LHCN-M2 (cell line): ENCODE measurements around the gene AVPI1. TPM values are rescaled to one million over a fixed set of nuclear protein-coding genes. Genes with fewer than 3 reads are reported as not detected.
A peak's percentile ranks its signal among the peaks of the same experiment; 100 is the strongest.
"Not testable (repeated sequence)": the region's sequence is repeated elsewhere in the genome, so short reads cannot be mapped to it uniquely, and the experiment has no call there.

ENCODE experiments used
- DNase-seq: peaks from one replicate; pipeline ENCODE4 v3.0.0-alpha.2; 2012; ENCODE audit warnings: low read depth
- total RNA-seq: library from RNA; depleted of rRNA; stranded (reverse); fragments of >200 nt; gene quantifications from 2 replicates; pipeline ENCODE4 v1.2.3, GENCODE V29; 2014

AVPI1 gene
- total RNA-seq, 1 experiment from 2014 or later: 24.4 TPM

DNA sequence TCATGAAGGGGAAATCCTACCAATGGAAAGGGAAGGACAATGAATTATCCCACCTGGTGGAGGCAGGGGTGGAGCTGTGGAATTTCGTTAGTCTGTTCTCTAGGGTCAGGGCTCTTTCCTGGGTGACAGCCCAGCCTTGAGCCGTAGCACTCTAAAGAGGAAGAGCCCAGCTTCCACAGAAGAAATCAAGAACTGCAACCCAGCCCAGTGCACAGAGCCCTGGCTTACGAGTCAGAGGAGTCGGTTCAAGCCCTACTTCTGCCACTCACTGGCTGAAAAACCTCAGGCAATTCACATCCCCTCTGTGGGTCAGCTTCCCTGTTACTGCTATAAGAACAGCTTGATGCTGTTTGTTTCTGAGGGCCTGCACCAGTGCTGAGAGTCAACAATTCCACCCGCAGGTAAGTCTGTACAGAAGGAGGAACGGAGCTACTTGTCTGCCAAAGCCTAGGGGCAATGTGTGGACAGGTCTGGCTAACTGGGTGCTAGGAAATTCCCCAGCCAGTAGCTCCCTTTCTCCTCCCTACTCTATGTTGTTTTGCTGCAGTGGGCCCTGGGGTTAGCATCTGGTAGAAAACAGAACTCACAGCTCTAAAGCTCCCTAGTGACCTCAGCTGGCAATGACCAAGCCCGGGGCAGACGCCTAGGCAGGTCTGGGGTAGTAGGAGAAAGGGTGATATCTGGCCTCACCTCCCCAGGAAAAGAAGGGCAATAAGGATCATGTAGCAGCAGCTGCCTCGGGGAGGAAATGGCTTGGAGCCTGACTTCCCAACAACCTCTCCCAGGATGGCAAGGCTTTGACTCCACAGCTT, 3.3 kb downstream of the AVPI1 start:
- peak; percentile 74 for DNase-seq

- no peak for DNase-seq
These were observed 5.0 kb downstream of the AVPI1 start for GRCh38 chr10:97682042-97682441.

DNA sequence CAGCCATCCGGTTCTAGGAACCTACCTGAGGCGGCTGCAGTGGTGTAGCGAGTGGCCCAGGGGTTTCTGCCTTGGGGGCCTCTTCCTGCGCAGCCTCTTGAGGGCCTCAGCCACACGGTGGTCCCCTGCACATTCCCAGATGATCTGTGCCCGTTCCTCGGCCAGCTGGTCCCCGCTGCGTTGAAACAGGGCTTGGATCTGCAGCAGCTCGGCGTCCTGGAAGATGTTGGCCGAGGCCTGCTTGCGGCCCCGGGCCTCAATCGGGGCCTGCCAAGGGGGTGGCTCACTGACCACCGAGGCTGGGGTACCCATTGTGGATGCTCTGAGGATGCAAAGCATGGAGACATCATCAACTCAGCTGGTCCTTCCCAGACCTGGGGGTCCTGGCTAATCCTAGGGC, 7.4 kb downstream of the AVPI1 start:
- no peak for DNase-seq

GRCh38 chr10:97676770-97677581, 10.1 kb downstream of the AVPI1 start:
- DNase-seq: peak; percentile 43

- DNase-seq: no peak
These were observed 11.8 kb downstream of the AVPI1 start for GRCh38 chr10:97675222-97675621.

DNA sequence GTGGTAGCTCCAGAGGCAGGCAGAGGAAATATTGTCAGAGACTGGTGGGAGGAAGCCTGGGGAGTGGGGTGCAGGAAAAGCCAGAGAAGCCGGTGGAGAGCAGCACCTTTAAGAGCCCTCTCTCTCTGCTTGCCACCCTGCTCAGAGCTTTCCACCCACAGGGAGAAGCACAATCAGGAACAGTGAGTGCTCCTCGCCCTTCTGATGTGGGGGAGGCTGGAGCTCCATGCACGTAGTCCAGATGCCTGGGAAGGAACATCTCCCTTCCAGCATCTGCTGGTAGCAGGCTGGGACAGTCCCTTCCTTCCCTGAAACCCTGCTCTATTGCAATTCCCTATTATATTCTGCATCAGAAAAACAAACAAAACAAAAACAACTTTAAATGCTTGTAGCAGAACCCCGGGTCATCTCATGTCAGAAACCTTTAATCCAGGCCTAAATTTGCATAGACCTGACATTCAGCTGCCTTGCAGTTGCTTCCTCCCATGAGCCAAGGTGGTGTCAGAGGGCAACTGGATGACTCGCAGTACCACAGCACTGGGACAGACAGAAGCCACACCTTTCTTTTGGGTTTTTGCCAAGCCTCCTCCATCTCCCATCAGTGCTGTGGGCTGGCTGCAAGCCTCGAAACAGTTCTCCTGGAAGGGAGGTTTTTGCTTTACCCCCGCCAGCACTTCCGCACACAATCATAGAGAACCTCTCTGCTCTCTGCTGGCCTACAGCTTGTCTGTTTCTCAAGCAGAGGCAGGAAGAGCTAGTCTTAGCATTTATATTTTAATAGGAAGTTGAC, 13.1 kb downstream of the AVPI1 start:
- peak; percentile 81 for DNase-seq

DNA sequence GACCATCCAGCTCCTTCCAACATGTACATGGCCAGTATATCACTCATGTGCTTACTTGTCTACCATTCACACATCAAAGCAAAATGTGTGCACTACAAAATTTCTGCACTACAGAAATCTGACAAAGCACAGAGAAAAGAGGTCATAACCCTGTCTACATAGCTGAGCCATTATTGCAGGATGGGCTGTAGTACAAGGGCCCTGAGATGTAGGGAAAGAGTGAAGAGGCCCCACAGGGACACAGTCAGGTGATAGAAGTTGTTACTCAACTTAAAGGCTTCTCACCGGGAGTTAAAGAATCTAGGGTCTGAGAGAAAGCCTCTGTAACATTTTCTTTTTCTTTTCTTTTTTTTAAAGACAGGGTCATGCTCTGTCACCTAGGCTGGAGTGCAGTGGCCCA, 17.5 kb downstream of the AVPI1 start:
- no peak for DNase-seq

- DNase-seq: no peak
These were observed 19.6 kb downstream of the AVPI1 start for GRCh38 chr10:97667463-97667862.

GRCh38 chr10:97666992-97667391, 20.0 kb downstream of the AVPI1 start:
- DNase-seq: no peak

DNA sequence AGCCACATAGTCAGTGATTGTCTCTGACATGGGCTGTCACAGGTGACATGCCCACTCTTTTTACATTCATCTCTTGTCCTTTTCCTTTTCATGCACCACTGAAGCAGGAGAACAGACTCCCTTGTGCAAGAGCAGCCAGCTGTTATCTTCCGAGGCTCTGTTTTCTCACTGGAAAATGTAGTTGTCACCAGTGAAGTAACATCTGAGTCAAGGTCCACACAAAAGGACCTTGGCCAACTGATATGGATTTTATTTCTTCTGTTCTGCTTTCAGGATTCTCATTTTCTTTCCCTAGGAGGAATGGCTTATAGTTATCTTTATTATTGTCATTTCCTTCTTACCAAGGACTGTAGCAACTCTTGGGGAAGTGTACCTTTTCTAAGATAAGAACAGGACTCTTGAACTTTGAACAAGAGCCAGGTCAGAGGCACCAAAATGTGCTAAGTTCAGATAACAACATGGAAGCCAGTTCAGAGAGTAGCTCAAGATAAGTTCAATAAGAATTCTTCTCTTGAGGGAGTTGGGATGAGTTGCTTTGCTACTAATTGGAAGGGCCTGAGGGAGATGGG, 22.7 kb downstream of the AVPI1 start:
- no peak for DNase-seq

- peak; percentile 36 for DNase-seq
These were observed 27.5 kb downstream of the AVPI1 start for GRCh38 chr10:97659589-97659988.

- DNase-seq: no peak
These were observed 30.3 kb downstream of the AVPI1 start for GRCh38 chr10:97656777-97657176.

DNA sequence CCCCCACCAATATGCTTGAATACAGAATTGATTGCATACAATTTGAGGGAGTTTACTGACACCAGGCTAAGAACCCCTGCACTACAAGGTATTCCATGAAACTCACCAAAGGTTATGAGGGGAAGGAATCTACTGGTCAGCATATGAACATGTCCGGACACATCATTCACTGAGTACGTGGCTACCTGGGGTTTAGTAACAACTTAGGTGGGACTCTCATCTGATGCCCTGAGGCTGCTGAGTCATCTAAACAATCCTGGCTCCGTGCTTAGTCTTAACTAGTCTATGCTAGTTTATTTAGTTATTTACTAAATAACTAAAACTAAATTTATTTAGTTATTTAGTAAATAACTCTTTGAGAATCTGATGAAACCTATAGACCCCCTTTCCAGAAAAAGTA, 35.3 kb downstream of the AVPI1 start:
- DNase-seq: no peak

DNA sequence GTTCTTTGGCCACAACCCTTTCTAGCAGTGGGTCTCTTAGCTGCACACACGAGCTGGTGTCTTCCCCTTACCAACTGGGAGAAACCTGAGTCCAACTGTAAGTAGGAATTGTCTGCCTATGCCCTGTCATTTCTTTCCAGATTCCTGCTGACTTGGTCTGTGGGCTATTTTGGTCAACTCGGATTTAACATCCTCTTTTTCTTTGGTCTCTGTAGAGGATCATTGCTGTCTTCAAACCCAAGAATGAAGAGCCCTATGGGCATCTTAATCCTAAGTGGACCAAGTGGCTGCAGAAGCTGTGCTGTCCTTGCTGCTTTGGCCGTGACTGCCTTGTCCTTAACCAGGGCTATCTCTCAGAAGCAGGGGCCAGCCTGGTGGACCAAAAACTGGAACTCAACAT, 36.3 kb downstream of the AVPI1 start:
- no peak for DNase-seq

- not testable (repeated sequence) for DNase-seq
These were observed 37.7 kb downstream of the AVPI1 start for GRCh38 chr10:97649405-97649750.

- DNase-seq: peak; percentile 97
These were observed 38.3 kb downstream of the AVPI1 start for GRCh38 chr10:97648562-97649404.

- DNase-seq: peak; percentile 57
These were observed 39.5 kb downstream of the AVPI1 start for GRCh38 chr10:97647556-97647955.

DNA sequence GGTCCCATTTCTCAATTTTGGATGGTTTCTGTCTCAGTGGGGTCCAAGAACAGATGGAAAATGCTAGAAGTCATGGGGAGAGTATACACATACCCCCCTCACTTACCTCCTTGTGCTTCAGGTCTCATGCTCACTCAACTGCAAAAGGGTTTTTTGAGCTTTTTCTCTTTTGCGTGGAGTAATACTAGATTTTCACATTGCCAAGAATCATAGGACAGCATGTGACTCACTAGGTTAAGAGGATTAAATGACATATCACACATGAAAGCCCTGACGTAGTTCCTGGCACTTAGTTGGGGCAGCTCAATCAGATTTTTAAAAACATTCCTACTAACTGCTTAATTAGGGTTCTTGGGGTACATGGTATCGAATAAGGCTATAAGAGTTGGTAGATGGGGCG, 42.1 kb downstream of the AVPI1 start:
- DNase-seq: peak; percentile 34

GRCh38 chr10:97643441-97643985, 43.5 kb downstream of the AVPI1 start:
- DNase-seq: no peak

DNA sequence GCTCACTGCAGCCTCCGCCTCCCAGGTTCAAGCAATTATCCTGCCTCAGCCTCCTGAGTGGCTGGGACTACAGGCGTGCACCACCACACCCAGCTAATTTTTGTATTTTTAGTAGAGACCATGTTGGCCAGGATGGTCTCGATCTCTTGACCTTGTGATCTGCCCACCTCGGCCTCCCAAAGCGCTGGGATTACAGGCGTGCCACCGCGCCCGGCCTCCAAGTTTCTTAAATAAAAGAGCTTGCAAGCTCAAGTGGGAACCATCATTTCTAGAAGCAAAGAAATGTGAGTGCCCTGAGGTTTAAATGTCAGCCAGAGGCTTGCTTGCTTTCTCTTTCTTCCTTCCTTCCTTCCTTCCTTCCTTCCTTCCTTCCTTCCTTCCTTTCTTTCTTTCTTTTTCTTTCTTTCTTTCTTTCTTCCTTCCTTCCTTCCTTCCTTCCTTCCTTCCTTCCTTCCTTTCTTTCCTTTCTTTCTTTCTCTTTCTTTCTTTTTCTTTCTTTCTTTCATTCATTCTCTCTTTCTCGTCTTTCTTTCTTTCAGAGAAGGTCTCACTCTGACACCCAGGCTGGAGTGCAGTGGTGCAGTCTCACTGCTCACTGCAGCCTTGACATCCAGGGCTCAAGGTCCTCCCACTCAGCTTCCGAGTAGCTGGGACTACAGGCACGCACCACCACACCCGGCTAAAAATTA, 44.4 kb downstream of the AVPI1 start:
- DNase-seq: not testable (repeated sequence)
